H9 (cell line): Measurements from ENCODE around the gene MAP7. TPM values are rescaled to one million over a fixed set of nuclear protein-coding genes. Genes with fewer than 3 reads are reported as not detected.

Source experiments
- DNase-seq: peaks from one replicate; pipeline ENCODE4 v3.0.0-alpha.2; 2017
- H2AFZ ChIP-seq: one replicate; pipeline ENCODE4 v1.6.1; 2013; ENCODE audit warnings: mild to moderate bottlenecking, low read length, control low read depth, moderate library complexity
- H2AK5ac ChIP-seq: 2 replicates; pipeline ENCODE4 v1.6.1; 2013; ENCODE audit warnings: low read length, control low read depth, mixed read lengths; ENCODE audit not compliant: insufficient read length
- H2BK120ac ChIP-seq: one replicate; pipeline ENCODE4 v1.6.1; 2013; ENCODE audit warnings: low read depth, mild to moderate bottlenecking, low read length, control low read depth, inconsistent platforms; ENCODE audit not compliant: poor library complexity, severe bottlenecking
- H2BK12ac ChIP-seq: 2 replicates; pipeline ENCODE4 v1.6.1; 2013; ENCODE audit warnings: low read length, control low read depth, mixed read lengths, low read depth; ENCODE audit not compliant: insufficient read length
- H2BK15ac ChIP-seq: 2 replicates; pipeline ENCODE4 v1.6.1; 2013; ENCODE audit warnings: low read depth, low read length, control low read depth
- H2BK20ac ChIP-seq: one replicate; pipeline ENCODE4 v1.6.1; 2013; ENCODE audit warnings: low read depth, mild to moderate bottlenecking, low read length, control low read depth, inconsistent platforms; ENCODE audit not compliant: poor library complexity, severe bottlenecking
- H2BK5ac ChIP-seq: 2 replicates; pipeline ENCODE4 v1.6.1; 2013; ENCODE audit warnings: low read length, control low read depth, mixed read lengths; ENCODE audit not compliant: insufficient read length
- H3K14ac ChIP-seq: 2 replicates; pipeline ENCODE4 v1.6.1; 2013; ENCODE audit warnings: low read length, control low read depth; ENCODE audit not compliant: insufficient read depth
- H3K18ac ChIP-seq: 2 replicates; pipeline ENCODE4 v1.6.1; 2013; ENCODE audit warnings: low read depth, mild to moderate bottlenecking, mixed read lengths, low read length, control low read depth; ENCODE audit not compliant: insufficient read length
- H3K23ac ChIP-seq: 2 replicates; pipeline ENCODE4 v1.6.1; 2013; ENCODE audit warnings: low read length, control low read depth, mixed read lengths, low read depth; ENCODE audit not compliant: insufficient read length
- H3K23me2 ChIP-seq: 2 replicates; pipeline ENCODE4 v1.6.1; 2013; ENCODE audit warnings: low read depth, mild to moderate bottlenecking, mixed read lengths, low read length, control low read depth; ENCODE audit not compliant: insufficient read length, poor library complexity, severe bottlenecking
- H3K27ac ChIP-seq: 2 replicates; pipeline ENCODE4 v1.5.1; 2013; ENCODE audit warnings: low read length, control low read depth, mixed read lengths, low read depth; ENCODE audit not compliant: insufficient read length
- H3K27me3 ChIP-seq: 2 replicates; pipeline ENCODE4 v1.6.1; 2013; ENCODE audit warnings: low read length, control low read depth, inconsistent platforms; ENCODE audit not compliant: insufficient read depth
- H3K4ac ChIP-seq: 2 replicates; pipeline ENCODE4 v1.6.1; 2013; ENCODE audit warnings: low read depth, mild to moderate bottlenecking, control low read depth, inconsistent platforms, low read length, moderate library complexity
- H3K4me1 ChIP-seq: 2 replicates; pipeline ENCODE4 v1.6.1; 2013; ENCODE audit warnings: low read length, control low read depth, inconsistent platforms; ENCODE audit not compliant: insufficient read depth
- H3K4me2 ChIP-seq: 2 replicates; pipeline ENCODE4 v1.6.1; 2013; ENCODE audit warnings: low read length, control low read depth, mixed read lengths; ENCODE audit not compliant: insufficient read length, insufficient read depth
- H3K56ac ChIP-seq: 2 replicates; pipeline ENCODE4 v1.6.1; 2013; ENCODE audit warnings: low read depth, mild to moderate bottlenecking, mixed read lengths, low read length, control low read depth; ENCODE audit not compliant: insufficient read length
- H3K79me1 ChIP-seq: 2 replicates; pipeline ENCODE4 v1.6.1; 2013; ENCODE audit warnings: low read depth, mild to moderate bottlenecking, moderate library complexity, low read length, control low read depth, inconsistent platforms; ENCODE audit not compliant: insufficient read depth, poor library complexity, severe bottlenecking
- H3K79me2 ChIP-seq: 2 replicates; pipeline ENCODE4 v1.6.1; 2013; ENCODE audit warnings: low read length, control low read depth, inconsistent platforms; ENCODE audit not compliant: insufficient read depth
- H3K9ac ChIP-seq: 2 replicates; pipeline ENCODE4 v1.6.1; 2013; ENCODE audit warnings: low read length, control low read depth, mixed read lengths; ENCODE audit not compliant: insufficient read length; ENCODE audit errors: extremely low read depth
- H3K9me3 ChIP-seq: one replicate; pipeline ENCODE4 v1.6.1; 2013; ENCODE audit warnings: low read depth, low read length, inconsistent platforms; ENCODE audit not compliant: control insufficient read depth
- H3T11ph ChIP-seq: one replicate; pipeline ENCODE4 v1.6.1; 2013; ENCODE audit warnings: mild to moderate bottlenecking, low read length, control low read depth, inconsistent platforms
- H4K20me1 ChIP-seq: one replicate; pipeline ENCODE4 v1.6.1; 2013; ENCODE audit not compliant: control insufficient read depth, insufficient read length, insufficient read depth
- H4K5ac ChIP-seq: 2 replicates; pipeline ENCODE4 v1.6.1; 2013; ENCODE audit warnings: low read depth, mild to moderate bottlenecking, mixed read lengths, low read length, control low read depth; ENCODE audit not compliant: insufficient read length
- H4K8ac ChIP-seq: replicated peaks from 2 replicates; pipeline ENCODE4 v1.6.1; 2013; ENCODE audit warnings: low read length, control low read depth, mixed read lengths, low read depth; ENCODE audit not compliant: insufficient read length
- H4K91ac ChIP-seq: 2 replicates; pipeline ENCODE4 v1.6.1; 2013; ENCODE audit warnings: low read depth, mild to moderate bottlenecking, moderate library complexity, mixed read lengths, low read length, control low read depth; ENCODE audit not compliant: insufficient read length
- H3K27ac Mint-ChIP-seq, 3 experiments: 2 replicates in 2 of 3; 3 replicates in 1 of 3; pipeline ENCODE4 v1.8.0; 2020 to 2021; ENCODE audit warnings: mixed read lengths in 3 of 3, mild to moderate bottlenecking in 1 of 3, moderate library complexity in 1 of 3
- H3K27me3 Mint-ChIP-seq: 2 replicates; pipeline ENCODE4 v1.8.0; 2021; ENCODE audit warnings: low read depth, mild to moderate bottlenecking, moderate library complexity, mixed read lengths
- H3K36me3 Mint-ChIP-seq, 3 experiments: 2 replicates in 2 of 3; 3 replicates in 1 of 3; pipeline ENCODE4 v1.8.0; 2020 to 2021; ENCODE audit warnings: low read depth in 3 of 3, mixed read lengths in 3 of 3; ENCODE audit not compliant: insufficient read depth in 1 of 3
- H3K4me1 Mint-ChIP-seq, 2 experiments: 2 replicates each; pipeline ENCODE4 v1.8.0; 2020; ENCODE audit warnings: mixed read lengths in 2 of 2
- H3K4me3 Mint-ChIP-seq, 2 experiments: 2 replicates in 1 of 2; 3 replicates in 1 of 2; pipeline ENCODE4 v1.8.0; 2020 to 2021; ENCODE audit warnings: mild to moderate bottlenecking in 2 of 2, mixed read lengths in 2 of 2, moderate library complexity in 1 of 2
- H3K9me3 Mint-ChIP-seq, 2 experiments: 2 replicates in 1 of 2; 3 replicates in 1 of 2; pipeline ENCODE4 v1.8.0; 2020; ENCODE audit warnings: mild to moderate bottlenecking in 2 of 2, mixed read lengths in 2 of 2, moderate library complexity in 1 of 2
- CTCF ChIP-seq: fragments of 200-600 bp; sonication (generic); conservative IDR thresholded peaks from 3 replicates; pipeline ENCODE4 v1.8.0; 2021; ENCODE audit warnings: antibody characterized with exemption, mild to moderate bottlenecking
- WGBS: extraction: QIAGEN DNeasy Blood & Tissue Kit; methylation state at CpG from one replicate; pipeline ENCODE4 v1.1.7; 2013; ENCODE audit warnings: missing lambda C conversion rate, low lambda C conversion rate, mixed read lengths; ENCODE audit not compliant: insufficient read length; ENCODE audit errors: extremely low coverage; 5-methylcytosine and 5-hydroxymethylcytosine counted together
- total RNA-seq: library from RNA; stranded (reverse); gene quantifications from 2 replicates; pipeline ENCODE4 v1.2.1, GENCODE V29; 2021

MAP7 gene
- total RNA-seq, 1 experiment from 2014 or later, result 51.1 TPM

DNA sequence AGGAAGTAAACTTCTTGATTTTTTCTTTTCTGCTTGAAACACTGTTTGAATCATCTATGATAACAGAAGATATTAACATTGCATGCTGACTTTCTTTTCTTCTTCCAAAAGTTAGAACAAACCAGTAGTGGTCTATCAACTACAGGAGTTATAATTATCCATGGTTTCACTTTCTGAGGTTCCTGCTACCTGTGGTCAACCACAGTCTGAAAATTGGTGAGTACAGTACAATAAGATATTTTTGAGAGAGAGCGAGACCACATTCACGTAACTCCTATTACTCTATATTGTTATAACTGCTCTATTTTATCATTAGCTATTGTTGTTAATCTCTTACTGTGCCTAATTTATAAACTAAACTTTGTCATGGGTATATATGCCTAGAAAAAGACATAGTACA is 86.1 kb downstream of the MAP7 start:
- Histone ChIP-seq H3K9me3 (no peaks in the 10 kb centered on the region), H3K79me2 (peaks cover 4% of the 10 kb centered on the region; the same call in 1 of the 2 replicates), H4K91ac (no peak overlapping the region), H2BK5ac (no peak overlapping the region), H3K23ac (no peak overlapping the region), H3T11ph (no peak overlapping the region), H4K20me1 (no peaks in the 10 kb centered on the region), H3K79me1 (no peaks in the 10 kb centered on the region), H3K4me1 (no peaks in the 10 kb centered on the region; the same call in 1 of the 2 replicates), H3K27me3 (no peaks in the 10 kb centered on the region), H3K18ac (no peak overlapping the region), H4K5ac (no peak overlapping the region), H2BK15ac (no peak overlapping the region), H4K8ac (no peak overlapping the region), H3K56ac (no peak overlapping the region), H2AK5ac (no peak overlapping the region), H3K14ac (no peak overlapping the region), H3K4ac (no peak overlapping the region), H3K27ac (no peak overlapping the region), H2BK12ac (no peak overlapping the region), H3K23me2 (no peaks in the 10 kb centered on the region), H2BK120ac (no peak overlapping the region), H3K4me2 (no peak overlapping the region), H2BK20ac (no peak overlapping the region), H3K9ac (no peak overlapping the region), H2AFZ (no peak overlapping the region)
- no peaks in the 10 kb centered on the region for H3K27me3 Mint-ChIP-seq
- no peaks in the 10 kb centered on the region for H3K9me3 Mint-ChIP-seq
- H3K36me3 Mint-ChIP-seq, result peaks cover 0 to 2% (median 0%) of the 10 kb centered on the region in 3 experiments; a peak in 3 of 7 replicates
- peaks cover 21 to 23% of the 10 kb centered on the region in 2 experiments for H3K4me1 Mint-ChIP-seq
- DNase-seq, result no peak
- no peak overlapping the region for H3K4me3 Mint-ChIP-seq
- no CpG with 5 or more reads among the region's 2 CpGs for WGBS
- no peak overlapping the region for H3K27ac Mint-ChIP-seq
- TF ChIP-seq CTCF, result no peak
